Measurements from ENCODE around the gene ADCK1.

ADCK1 gene

DNA sequence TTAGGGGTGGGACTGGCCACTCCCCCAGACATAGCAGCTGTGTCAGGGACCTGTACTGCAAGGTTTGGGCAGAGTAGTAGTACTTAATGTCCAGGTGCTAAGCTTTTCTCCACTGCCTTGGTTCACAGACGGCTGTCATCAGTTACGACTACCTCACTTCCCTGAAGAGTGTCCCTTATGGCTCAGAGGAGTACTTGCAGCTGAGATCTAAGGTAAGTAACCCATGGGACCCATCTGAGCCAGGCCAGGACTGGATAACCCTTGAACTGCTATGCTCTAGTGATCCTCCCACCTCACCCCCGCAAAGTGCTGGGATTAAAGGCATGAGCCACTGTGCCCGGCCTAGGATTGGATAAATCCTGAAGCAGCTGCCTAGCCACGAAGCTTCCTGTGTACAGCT, 22.4 kb downstream of the ADCK1 start:
- no peak overlapping the region for H3K27ac ChIP-seq
- no peaks in the 10 kb centered on the region for H3K9me3 ChIP-seq
- H3K27me3 ChIP-seq, result no peaks in the 10 kb centered on the region
- no peak overlapping the region for H3K4me3 ChIP-seq (ENCODE audit: low read depth in 1 of 2, low read length in 1 of 2)
- no peaks in the 10 kb centered on the region for H3K4me1 ChIP-seq (ENCODE audit: control insufficient read depth in 1 of 2, insufficient read depth in 1 of 2, low read depth in 1 of 2, low read length in 1 of 2)
- H3K36me3 ChIP-seq, result no peaks in the 10 kb centered on the region
- TF ChIP-seq CTCF (IDR thresholded peaks at IDR 0.05), result no peak

DNA sequence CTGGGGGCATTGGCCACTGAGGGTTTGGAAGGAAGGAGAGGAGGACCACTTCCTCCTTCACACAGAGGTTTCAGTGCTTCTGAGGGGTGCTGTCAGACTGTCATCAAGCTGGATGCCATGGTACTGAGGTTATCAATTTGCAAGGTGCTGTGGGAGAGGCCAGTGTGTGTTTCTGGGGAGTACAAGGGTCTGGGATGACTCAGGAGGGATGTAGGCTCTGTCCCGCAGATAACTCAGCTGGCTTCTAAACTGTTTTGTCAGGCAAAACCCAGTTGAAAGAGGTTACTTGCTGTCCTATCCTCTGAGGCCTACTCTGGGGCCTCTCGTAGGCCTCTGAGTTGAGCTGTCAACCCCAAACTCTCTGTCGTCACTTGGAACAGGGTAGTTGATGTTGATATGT, 22.8 kb downstream of the ADCK1 start:
- no peaks in the 10 kb centered on the region for H3K27me3 ChIP-seq
- H3K9me3 ChIP-seq, result no peaks in the 10 kb centered on the region
- no peak overlapping the region for H3K4me3 ChIP-seq (ENCODE audit: low read depth in 1 of 2, low read length in 1 of 2)
- no peaks in the 10 kb centered on the region for H3K36me3 ChIP-seq
- no peak overlapping the region for H3K27ac ChIP-seq
- no peak for TF ChIP-seq CTCF (IDR thresholded peaks at IDR 0.05)
- no peaks in the 10 kb centered on the region for H3K4me1 ChIP-seq (ENCODE audit: control insufficient read depth in 1 of 2, insufficient read depth in 1 of 2, low read depth in 1 of 2, low read length in 1 of 2)

DNA sequence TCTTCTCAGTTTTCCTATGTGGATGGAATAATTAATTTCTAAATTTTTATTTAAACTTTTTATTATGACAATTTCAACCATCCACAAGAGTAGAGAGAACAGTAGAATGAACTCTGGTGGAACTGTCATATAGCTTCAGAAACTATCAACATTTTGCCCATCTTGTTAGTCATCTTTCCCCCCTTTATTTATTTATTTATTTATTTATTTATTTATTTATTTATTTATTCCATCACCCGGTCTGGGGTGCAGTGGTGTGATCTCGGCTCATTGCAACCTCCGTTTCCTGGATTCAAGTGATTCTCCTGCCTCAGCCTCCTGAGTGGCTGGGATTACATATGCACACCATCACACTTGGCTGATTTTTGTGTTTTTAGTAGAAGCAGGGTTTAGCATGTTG, 23.5 kb downstream of the ADCK1 start:
- H3K4me3 ChIP-seq (ENCODE audit: low read depth in 1 of 2, low read length in 1 of 2), result no peak overlapping the region
- no peaks in the 10 kb centered on the region for H3K9me3 ChIP-seq
- no peaks in the 10 kb centered on the region for H3K4me1 ChIP-seq (ENCODE audit: control insufficient read depth in 1 of 2, insufficient read depth in 1 of 2, low read depth in 1 of 2, low read length in 1 of 2)
- no peak overlapping the region for H3K27ac ChIP-seq
- no peaks in the 10 kb centered on the region for H3K27me3 ChIP-seq
- no peaks in the 10 kb centered on the region for H3K36me3 ChIP-seq
- TF ChIP-seq CTCF (IDR thresholded peaks at IDR 0.05), result no peak

- Histone ChIP-seq H3K9me3 (no peaks in the 10 kb centered on the region), H3K27me3 (no peaks in the 10 kb centered on the region), H3K27ac (no peak overlapping the region), H3K4me3 (ENCODE audit: low read depth in 1 of 2, low read length in 1 of 2) (no peak overlapping the region), H3K4me1 (ENCODE audit: control insufficient read depth in 1 of 2, insufficient read depth in 1 of 2, low read depth in 1 of 2, low read length in 1 of 2) (no peaks in the 10 kb centered on the region), H3K36me3 (no peaks in the 10 kb centered on the region)
- TF ChIP-seq CTCF (IDR thresholded peaks at IDR 0.05), result no peak
These were observed 26.1 kb downstream of the ADCK1 start for GRCh38 chr14:77825895-77826519.

DNA sequence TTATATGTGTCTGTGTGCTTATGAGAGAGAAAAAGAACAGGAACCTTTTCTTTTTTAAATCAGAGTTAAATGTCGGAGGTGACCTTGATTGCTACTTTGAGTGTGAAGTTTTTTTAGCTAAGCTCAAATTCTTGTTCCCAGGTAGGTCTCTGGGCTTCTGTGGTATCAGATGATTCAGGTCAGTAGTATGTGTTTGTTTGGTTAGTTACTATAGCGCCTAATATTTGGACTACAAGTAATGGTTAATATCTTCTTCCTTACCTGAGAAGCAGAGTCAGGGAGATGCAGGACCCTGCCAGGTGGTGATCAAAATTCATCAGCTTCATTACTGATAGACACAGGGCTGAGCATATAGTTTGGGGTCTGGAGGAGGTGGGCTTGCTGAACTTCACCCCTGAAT, 30.8 kb downstream of the ADCK1 start:
- no peaks in the 10 kb centered on the region for H3K36me3 ChIP-seq

More for the DNA sequence above, 30.8 kb downstream of the ADCK1 start:
- Histone ChIP-seq H3K4me1 (ENCODE audit: control insufficient read depth in 1 of 2, insufficient read depth in 1 of 2, low read depth in 1 of 2, low read length in 1 of 2) (no peaks in the 10 kb centered on the region), H3K27me3 (no peaks in the 10 kb centered on the region), H3K27ac (no peak overlapping the region), H3K9me3 (no peaks in the 10 kb centered on the region), H3K4me3 (ENCODE audit: low read depth in 1 of 2, low read length in 1 of 2) (no peak overlapping the region)
- no peak for TF ChIP-seq CTCF (IDR thresholded peaks at IDR 0.05)
